Measurements from ENCODE around the gene MTA3.

The MTA3 gene

DNA sequence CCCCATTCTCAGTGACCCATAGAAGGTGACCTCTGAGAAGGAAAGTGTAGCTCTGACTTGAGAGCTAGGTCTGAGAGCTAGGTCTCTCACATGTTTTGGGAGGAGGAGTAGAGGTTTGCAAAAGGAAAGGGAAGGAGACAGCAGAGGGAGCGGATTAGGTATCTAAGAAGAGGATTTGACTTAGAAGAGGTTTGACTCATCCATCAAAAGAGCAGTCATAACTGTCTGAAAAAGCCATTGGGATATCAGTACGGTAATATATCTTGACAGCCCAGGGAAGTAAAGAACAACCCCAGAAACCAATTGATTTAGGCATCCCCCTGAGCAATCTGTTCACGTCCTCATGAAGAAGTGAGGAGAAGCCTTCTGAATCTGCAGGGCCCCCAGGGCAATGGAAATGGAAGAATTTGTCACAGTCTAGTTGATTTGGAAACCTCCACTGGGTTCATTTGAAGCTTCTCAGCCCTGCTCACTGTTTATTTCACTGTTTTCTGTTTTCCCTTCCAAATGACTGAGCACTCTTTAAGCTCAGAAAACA is 176.2 kb downstream of the MTA3 start:
- no peak overlapping the region for H3K4me3 ChIP-seq (ENCODE audit: low read depth, low read length)
- TF ChIP-seq, protein P1, sequence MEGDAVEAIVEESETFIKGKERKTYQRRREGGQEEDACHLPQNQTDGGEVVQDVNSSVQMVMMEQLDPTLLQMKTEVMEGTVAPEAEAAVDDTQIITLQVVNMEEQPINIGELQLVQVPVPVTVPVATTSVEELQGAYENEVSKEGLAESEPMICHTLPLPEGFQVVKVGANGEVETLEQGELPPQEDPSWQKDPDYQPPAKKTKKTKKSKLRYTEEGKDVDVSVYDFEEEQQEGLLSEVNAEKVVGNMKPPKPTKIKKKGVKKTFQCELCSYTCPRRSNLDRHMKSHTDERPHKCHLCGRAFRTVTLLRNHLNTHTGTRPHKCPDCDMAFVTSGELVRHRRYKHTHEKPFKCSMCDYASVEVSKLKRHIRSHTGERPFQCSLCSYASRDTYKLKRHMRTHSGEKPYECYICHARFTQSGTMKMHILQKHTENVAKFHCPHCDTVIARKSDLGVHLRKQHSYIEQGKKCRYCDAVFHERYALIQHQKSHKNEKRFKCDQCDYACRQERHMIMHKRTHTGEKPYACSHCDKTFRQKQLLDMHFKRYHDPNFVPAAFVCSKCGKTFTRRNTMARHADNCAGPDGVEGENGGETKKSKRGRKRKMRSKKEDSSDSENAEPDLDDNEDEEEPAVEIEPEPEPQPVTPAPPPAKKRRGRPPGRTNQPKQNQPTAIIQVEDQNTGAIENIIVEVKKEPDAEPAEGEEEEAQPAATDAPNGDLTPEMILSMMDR (IDR thresholded peaks at IDR 0.05; ENCODE audit: borderline replicate concordance, insufficient read depth, low read depth, low read length): no peak

DNA sequence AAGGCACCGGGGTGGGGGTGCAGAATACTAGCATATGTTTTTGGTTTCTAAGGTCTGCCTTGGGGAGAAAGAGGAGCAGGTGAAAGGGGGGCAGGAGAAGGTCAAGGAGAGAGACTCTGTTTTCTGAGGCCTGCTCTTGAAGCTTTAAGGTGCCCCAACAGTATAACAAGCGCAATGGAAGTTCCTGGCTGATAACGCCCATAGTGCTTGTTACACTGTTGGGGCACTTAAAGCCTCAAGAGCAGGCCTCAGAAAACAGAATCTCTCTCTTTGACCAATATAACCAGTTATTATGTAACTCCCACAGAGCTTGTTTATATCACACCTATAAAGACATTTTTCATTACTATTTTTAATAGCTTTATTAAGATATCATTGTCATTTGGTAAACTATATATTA is 179.0 kb downstream of the MTA3 start:
- H3K4me3 ChIP-seq (ENCODE audit: low read depth, low read length): no peak overlapping the region
- TF ChIP-seq, protein P1 (IDR thresholded peaks at IDR 0.05; ENCODE audit: borderline replicate concordance, insufficient read depth, low read depth, low read length): no peak

DNA sequence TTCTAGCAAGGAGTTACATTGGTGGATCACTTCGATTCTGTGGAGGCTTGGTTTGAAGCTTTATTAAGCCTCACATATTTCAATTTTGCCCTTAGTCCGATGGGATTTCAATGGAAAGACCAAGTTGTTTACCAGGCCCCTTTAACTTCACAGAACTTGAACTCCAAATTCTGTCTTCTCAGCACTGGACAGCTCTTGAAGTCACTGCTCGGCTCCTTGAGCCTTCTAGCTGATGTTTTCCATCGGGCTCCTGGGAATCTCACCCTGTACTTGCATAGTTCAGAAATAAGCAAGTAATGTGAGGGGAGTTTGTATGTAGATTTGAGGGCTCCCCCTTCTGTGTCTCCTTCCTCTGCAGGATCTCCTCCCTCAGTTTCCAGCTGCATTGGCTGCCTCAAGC is 180.4 kb downstream of the MTA3 start:
- TF ChIP-seq, protein P1 (IDR thresholded peaks at IDR 0.05; ENCODE audit: borderline replicate concordance, insufficient read depth, low read depth, low read length): no peak
- H3K4me3 ChIP-seq (ENCODE audit: low read depth, low read length): no peak overlapping the region

DNA sequence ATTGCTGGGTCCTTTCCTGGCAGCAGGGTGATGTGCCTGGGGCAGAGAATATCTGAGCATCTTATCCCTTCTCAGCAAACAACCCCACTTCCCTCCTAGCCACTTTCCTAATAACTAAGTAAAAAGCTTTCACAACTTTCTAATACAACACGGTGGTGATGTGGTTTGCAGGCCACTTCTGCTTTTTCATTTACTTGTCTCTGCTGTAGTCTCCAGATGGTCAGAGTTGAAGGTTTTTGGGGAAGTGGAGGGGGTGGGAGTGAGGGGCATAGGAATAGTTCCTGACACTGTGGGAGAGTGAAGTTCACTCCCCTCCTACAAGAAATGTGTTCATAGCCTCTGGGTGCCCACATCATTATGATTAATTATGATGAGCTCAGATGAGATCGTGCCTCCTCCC is 183.9 kb downstream of the MTA3 start:
- TF ChIP-seq, protein P1 (IDR thresholded peaks at IDR 0.05; ENCODE audit: borderline replicate concordance, insufficient read depth, low read depth, low read length): no peak
- no peak overlapping the region for H3K4me3 ChIP-seq (ENCODE audit: low read depth, low read length)

DNA sequence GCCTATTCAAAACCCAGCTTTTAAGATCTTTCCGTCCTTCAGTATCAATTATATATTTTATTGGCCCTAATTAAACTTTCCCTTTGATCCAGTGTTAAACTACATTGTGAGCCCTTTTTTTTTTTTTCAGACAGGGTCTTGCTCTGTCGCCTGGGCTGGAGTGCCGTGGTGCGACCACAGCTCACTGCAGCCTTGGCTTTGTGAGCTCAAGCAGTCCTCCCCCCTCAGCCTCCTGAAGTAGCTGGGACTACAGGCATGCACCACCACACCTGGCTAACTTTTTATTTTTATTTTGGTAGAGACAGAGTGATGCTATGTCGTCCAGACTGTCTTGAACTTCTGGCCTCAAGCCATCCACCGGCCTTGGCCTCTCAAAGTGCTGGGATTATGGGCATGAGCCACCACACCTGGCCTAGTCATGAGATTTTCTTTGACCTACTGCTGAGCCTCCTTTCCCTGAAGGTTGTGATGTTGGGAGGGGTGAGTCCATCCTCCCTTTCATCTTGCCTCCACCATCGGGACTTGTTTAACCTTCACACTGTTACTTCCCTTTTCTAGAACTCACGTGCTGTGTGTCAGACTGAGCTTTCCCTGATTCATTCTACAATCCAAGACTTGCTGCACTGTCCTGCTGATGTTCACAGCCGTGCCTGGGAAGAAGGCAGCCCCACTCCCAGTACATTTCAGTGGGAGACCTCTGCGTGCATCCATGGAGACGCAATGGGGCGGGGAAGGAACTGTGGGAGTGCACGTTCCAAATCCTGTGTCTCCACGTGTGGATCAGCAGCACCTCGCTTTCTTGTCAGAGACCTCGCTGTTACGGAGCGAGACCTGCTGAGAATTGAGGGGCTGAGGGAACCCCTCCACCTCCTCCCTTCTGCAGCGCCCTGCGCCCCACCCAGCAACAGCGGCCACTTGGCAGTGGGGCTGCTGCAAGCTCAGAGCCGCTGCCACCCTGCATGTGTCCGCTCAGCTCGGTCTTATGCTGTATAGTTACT is 184.7 kb downstream of the MTA3 start:
- TF ChIP-seq, protein P1 (IDR thresholded peaks at IDR 0.05; ENCODE audit: borderline replicate concordance, insufficient read depth, low read depth, low read length): no peak
- H3K4me3 ChIP-seq (ENCODE audit: low read depth, low read length): no peak overlapping the region

DNA sequence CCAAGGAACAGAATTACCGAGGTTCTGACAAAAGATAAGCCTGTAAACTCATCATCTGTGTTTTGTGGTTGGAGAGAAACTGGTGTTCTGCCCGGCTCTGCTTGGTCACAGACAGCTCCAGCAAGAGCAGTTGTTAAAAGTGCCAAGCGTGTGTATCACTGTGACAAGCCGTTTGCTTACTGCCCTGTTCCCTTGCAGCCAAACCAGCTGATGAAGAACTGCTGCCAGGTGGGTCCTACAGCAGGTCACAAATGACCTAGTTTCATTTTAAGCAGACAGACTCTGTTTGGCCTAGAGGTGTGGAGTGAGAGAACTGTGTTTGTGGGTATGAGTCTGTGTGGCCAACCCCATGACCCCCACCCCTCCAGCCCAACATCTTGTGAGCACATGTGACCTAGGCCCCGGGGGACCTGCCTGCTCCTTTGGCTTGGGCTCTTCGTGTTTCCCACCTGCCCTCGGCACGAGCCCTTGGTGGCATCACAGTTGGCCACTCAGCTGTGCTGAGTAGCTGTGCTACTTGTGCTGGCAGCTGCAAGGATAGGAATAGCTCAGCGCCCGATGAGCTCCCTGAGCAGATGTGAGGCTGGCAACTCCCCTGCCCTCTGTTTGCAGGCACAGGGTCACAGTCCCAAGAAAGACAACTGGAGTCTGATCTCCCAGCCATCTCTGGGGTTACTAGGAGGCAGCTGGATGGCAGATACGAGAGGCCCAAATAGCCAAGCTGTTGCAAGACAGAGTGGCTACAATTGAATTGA is 185.8 kb downstream of the MTA3 start:
- H3K4me3 ChIP-seq (ENCODE audit: low read depth, low read length): no peak overlapping the region
- TF ChIP-seq, protein P1 (IDR thresholded peaks at IDR 0.05; ENCODE audit: borderline replicate concordance, insufficient read depth, low read depth, low read length): no peak

Data from GM12875 (cell line).